Spleen (tissue), 7 donors: ENCODE results near the gene OXA1L.

Source experiments
- POLR2A ChIP-seq, 3 donors: fragments of 450-650 bp; IDR thresholded peaks; one replicate each; pipeline ENCODE4 v1.5.1; 2017; ENCODE audit warnings: antibody characterized with exemption in 3 of 3, mild to moderate bottlenecking in 1 of 3
- POLR2AphosphoS5 ChIP-seq, 3 donors: sonication (generic); formaldehyde crosslinking; IDR thresholded peaks; one replicate each; pipeline ENCODE4 v1.5.1; 2017; ENCODE audit warnings: antibody characterized with exemption in 3 of 3
- TF ChIP-seq, protein P1 (sequence below), 11 experiments: fragments of 200-600 bp in 7 of 11; fragments of 450-650 bp in 4 of 11; sonication (generic) in 4 of 11; IDR thresholded peaks in 8 of 11; conservative IDR thresholded peaks in 3 of 11; 1 replicate in 7 of 11; 2 replicates in 4 of 11; pipeline versions ENCODE4 v1.4.0 to v1.8.0; 2016 to 2021; ENCODE audit warnings: antibody characterized with exemption in 11 of 11, inconsistent platforms in 4 of 11, mild to moderate bottlenecking in 1 of 11
- donor health status: DM: no; HTN: no; CAD: no; lungs with moderate emphysema.
- donor health status: DM: no; HTN: no; CAD: no.
- donor health status: DM: no; HTN: no; CAD: no.

DNA sequence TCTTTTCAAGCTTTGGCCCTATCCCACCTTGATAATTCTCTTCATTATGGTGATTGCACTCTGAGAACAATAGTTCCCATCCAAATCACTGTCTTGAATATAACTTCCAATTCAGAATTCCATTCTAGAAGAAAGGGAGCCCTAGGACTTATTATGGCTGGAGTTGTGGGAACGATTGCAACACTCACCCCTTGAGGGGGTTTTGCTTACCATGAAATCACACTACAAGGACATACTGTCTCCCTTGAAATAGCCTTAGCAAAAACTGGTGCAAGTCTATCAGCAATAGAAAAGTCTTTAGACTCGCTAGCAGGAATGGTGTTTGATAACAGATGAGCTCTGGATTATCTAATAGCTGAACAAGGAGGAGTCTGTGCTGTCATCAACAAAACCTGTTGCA lies 31.4 kb upstream of the OXA1L start:
- TF ChIP-seq POLR2A (IDR thresholded peaks at IDR 0.05) = no peak
- TF ChIP-seq, protein P1, sequence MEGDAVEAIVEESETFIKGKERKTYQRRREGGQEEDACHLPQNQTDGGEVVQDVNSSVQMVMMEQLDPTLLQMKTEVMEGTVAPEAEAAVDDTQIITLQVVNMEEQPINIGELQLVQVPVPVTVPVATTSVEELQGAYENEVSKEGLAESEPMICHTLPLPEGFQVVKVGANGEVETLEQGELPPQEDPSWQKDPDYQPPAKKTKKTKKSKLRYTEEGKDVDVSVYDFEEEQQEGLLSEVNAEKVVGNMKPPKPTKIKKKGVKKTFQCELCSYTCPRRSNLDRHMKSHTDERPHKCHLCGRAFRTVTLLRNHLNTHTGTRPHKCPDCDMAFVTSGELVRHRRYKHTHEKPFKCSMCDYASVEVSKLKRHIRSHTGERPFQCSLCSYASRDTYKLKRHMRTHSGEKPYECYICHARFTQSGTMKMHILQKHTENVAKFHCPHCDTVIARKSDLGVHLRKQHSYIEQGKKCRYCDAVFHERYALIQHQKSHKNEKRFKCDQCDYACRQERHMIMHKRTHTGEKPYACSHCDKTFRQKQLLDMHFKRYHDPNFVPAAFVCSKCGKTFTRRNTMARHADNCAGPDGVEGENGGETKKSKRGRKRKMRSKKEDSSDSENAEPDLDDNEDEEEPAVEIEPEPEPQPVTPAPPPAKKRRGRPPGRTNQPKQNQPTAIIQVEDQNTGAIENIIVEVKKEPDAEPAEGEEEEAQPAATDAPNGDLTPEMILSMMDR (IDR thresholded peaks at IDR 0.05 in 8 of 11, conservative IDR thresholded peaks at IDR 0.05 in 3 of 11) = no peak
- no peak for TF ChIP-seq POLR2AphosphoS5 (IDR thresholded peaks at IDR 0.05)
